K562 (cell line): ENCODE results near the gene SPARC. TPM values are rescaled to one million over a fixed set of nuclear protein-coding genes. Genes with fewer than 3 reads are reported as not detected.

Experiments used
- SOX6 ChIP-seq: fragments of 450-650 bp; IDR thresholded peaks from 2 replicates; pipeline ENCODE4 v1.6.1; 2014; ENCODE audit warnings: mild to moderate bottlenecking
- ZNF23 ChIP-seq: fragments of 250-450 bp; sonication (Bioruptor Pico); IDR thresholded peaks from 2 replicates; pipeline ENCODE4 v1.4.0; 2020; ENCODE audit warnings: mild to moderate bottlenecking
- polyA plus RNA-seq, 8 experiments: library from polyadenylated mRNA; depleted of rRNA in 4 of 8; stranded (reverse) in 5 of 8; unstranded in 3 of 8; fragments of >200 nt; fragmentation: Nextera tagmentation in 2 of 8; fragmentation: Illumina TruSeq in 1 of 8; extraction: Ambion mirVana in 2 of 8; extraction: Trizol in 1 of 8; gene quantifications; 2 replicates each; pipeline versions ENCODE4 v1.2.1 to v1.2.3, GENCODE V29; 2011 to 2014; ENCODE audit warnings: inconsistent platforms in 1 of 8, missing spikeins in 1 of 8
- total RNA-seq, 7 experiments: library from RNA; depleted of rRNA in 6 of 7; stranded (reverse); fragments of >200 nt in 6 of 7; fragmentation: Illumina TruSeq in 2 of 7; extraction: Trizol in 2 of 7; gene quantifications; 2 replicates each; pipeline versions ENCODE4 v1.2.1 to v1.2.3, GENCODE V29; 2011 to 2021; ENCODE audit warnings: low replicate concordance in 1 of 7
- TF ChIP-seq, protein P1 (sequence below), 2 experiments: fragments of 450-650 bp; formaldehyde crosslinking in 1 of 2; IDR thresholded peaks; 2 replicates each; pipeline versions ENCODE4 v1.4.0 to v1.6.1; 2014 to 2020; ENCODE audit warnings: mild to moderate bottlenecking in 2 of 2, borderline replicate concordance in 1 of 2, low read depth in 1 of 2
- TF ChIP-seq, protein P2 (sequence below), 2 experiments: fragments of 450-650 bp; conservative IDR thresholded peaks; 2 replicates each; pipeline ENCODE4 v1.6.1; 2017; ENCODE audit warnings: mild to moderate bottlenecking in 2 of 2, moderate library complexity in 2 of 2

The SPARC gene
- total and polyA plus RNA-seq, 9 of the 15 experiments (the other 6 are each of a cell fraction or from before 2014, with no cell fraction given), result 6.1 to 35.6 (median 12.2) TPM

DNA sequence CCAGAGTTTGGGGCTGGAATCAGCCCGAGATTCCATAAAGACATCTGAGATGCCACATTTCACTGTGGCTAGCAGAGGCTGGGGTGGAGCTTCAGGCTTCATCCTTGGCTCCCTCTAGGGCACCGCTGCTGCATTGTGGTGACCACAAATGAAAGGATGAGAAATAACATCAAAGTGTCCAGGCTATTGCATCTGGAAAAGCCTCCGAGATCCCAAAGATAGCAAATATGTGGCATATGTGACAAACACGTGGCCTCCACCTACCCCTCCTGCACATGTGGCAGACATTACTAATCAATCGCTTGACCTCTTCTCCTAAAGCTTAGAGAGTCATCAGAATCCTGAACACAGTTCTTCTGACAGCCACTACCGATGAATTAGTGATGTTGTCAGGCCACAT lies 4.5 kb downstream of the SPARC start (continued):
- TF ChIP-seq, protein P1, sequence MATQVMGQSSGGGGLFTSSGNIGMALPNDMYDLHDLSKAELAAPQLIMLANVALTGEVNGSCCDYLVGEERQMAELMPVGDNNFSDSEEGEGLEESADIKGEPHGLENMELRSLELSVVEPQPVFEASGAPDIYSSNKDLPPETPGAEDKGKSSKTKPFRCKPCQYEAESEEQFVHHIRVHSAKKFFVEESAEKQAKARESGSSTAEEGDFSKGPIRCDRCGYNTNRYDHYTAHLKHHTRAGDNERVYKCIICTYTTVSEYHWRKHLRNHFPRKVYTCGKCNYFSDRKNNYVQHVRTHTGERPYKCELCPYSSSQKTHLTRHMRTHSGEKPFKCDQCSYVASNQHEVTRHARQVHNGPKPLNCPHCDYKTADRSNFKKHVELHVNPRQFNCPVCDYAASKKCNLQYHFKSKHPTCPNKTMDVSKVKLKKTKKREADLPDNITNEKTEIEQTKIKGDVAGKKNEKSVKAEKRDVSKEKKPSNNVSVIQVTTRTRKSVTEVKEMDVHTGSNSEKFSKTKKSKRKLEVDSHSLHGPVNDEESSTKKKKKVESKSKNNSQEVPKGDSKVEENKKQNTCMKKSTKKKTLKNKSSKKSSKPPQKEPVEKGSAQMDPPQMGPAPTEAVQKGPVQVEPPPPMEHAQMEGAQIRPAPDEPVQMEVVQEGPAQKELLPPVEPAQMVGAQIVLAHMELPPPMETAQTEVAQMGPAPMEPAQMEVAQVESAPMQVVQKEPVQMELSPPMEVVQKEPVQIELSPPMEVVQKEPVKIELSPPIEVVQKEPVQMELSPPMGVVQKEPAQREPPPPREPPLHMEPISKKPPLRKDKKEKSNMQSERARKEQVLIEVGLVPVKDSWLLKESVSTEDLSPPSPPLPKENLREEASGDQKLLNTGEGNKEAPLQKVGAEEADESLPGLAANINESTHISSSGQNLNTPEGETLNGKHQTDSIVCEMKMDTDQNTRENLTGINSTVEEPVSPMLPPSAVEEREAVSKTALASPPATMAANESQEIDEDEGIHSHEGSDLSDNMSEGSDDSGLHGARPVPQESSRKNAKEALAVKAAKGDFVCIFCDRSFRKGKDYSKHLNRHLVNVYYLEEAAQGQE (IDR thresholded peaks at IDR 0.05; ENCODE audit: borderline replicate concordance), result 0 out of 2 replicates have a peak, but pooled peaks have one; percentile 7
- TF ChIP-seq, protein P1 (CRISPR knock-in tag; IDR thresholded peaks at IDR 0.05; ENCODE audit: low read depth), result no peak
- peak; percentile 86 for TF ChIP-seq ZNF23 (CRISPR knock-in tag)
- TF ChIP-seq, protein P2, sequence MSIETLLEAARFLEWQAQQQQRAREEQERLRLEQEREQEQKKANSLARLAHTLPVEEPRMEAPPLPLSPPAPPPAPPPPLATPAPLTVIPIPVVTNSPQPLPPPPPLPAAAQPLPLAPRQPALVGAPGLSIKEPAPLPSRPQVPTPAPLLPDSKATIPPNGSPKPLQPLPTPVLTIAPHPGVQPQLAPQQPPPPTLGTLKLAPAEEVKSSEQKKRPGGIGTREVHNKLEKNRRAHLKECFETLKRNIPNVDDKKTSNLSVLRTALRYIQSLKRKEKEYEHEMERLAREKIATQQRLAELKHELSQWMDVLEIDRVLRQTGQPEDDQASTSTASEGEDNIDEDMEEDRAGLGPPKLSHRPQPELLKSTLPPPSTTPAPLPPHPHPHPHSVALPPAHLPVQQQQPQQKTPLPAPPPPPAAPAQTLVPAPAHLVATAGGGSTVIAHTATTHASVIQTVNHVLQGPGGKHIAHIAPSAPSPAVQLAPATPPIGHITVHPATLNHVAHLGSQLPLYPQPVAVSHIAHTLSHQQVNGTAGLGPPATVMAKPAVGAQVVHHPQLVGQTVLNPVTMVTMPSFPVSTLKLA (conservative IDR thresholded peaks at IDR 0.05), result peak in 1 of 2 experiments; percentile 28; a peak in 1 of 4 replicates
- no peak for TF ChIP-seq SOX6
